ENCODE data around the gene MDH1.

Gene MDH1

DNA sequence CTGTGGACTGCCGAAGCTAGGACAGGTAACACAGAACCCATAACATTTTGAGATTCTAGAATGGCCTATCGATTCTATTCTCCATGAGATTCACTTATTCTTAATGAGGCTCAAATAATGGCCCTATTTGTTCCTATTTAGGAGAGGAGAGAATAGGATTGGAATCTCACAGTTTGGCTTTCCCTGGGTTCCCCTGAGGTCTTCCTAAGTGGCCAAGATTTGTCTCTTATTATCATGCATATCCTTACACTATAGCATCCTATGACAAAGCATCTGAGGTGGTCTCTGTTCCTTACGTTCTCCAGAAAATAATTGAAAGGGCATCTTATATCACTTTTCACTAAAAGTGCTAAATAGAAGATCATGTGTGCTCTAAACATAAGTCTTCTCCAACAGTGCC lies 10.0 kb upstream of the MDH1 start:
- no peaks in the 10 kb centered on the region for H3K9me3 ChIP-seq (ENCODE audit: control insufficient read depth, low read length)
- TF ChIP-seq CTCF (IDR thresholded peaks at IDR 0.05), result no peak
- H3K27ac ChIP-seq, result no peak overlapping the region
- H3K27me3 ChIP-seq (ENCODE audit: control insufficient read depth, insufficient read depth, low read length), result no peaks in the 10 kb centered on the region
- H3K79me2 ChIP-seq, result peaks cover 17% of the 10 kb centered on the region
- no peak overlapping the region for H3K4me3 ChIP-seq (ENCODE audit: low read depth, low read length)
- H3K4me1 ChIP-seq, result peaks cover 4% of the 10 kb centered on the region
- H3K36me3 ChIP-seq (ENCODE audit: control insufficient read depth, insufficient read depth, low read length), result no peaks in the 10 kb centered on the region
- no peak overlapping the region for H2AFZ ChIP-seq
- H3K9ac ChIP-seq, result no peak overlapping the region
- no peak overlapping the region for H3K4me2 ChIP-seq (ENCODE audit: low read length)

- Histone ChIP-seq H3K36me3 (ENCODE audit: control insufficient read depth, insufficient read depth, low read length) (no peaks in the 10 kb centered on the region), H3K4me1 (peaks cover 4% of the 10 kb centered on the region), H3K27me3 (ENCODE audit: control insufficient read depth, insufficient read depth, low read length) (no peaks in the 10 kb centered on the region), H3K4me2 (ENCODE audit: low read length) (no peak overlapping the region), H3K27ac (no peak overlapping the region), H3K79me2 (peaks cover 16% of the 10 kb centered on the region), H3K9me3 (ENCODE audit: control insufficient read depth, low read length) (no peaks in the 10 kb centered on the region), H3K4me3 (ENCODE audit: low read depth, low read length) (no peak overlapping the region), H2AFZ (no peak overlapping the region), H3K9ac (no peak overlapping the region)
- TF ChIP-seq CTCF (IDR thresholded peaks at IDR 0.05), result no peak
Observed at GRCh38 chr2:63580651-63581297, 8.0 kb upstream of the MDH1 start.

DNA sequence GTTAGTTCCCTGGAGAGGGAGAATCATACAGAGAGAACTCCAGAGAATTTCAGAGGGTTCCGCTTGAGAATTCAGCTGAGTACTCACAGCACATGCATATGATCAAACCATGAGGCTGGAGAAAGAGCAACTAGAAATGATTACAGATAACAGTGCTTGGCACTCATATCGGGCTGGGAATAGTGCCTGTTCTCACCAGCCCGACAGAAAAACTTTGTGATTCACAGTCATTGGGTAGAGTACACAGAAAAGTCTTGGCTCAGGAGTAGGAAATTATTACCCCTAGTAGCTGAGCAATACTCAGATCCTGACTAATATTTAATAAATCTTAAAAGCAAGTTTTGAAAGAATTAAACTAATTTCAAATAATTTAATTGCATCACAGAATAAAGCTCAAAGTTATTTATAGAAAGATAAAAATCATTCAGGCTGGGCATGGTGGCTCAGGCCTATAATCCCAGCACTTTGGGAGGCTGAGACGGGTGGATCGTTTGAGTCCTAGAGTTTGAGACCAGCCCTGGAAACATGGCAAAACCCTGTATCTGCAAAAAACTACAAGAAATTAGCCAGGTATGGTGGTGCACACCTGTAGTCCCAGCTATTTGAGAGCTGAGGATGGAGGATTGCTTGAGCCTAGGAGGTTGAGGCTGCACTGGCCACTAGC lies 7.3 kb upstream of the MDH1 start:
- Histone ChIP-seq H3K9ac (no peak overlapping the region), H3K27ac (no peak overlapping the region), H3K4me2 (ENCODE audit: low read length) (no peak overlapping the region), H3K27me3 (ENCODE audit: control insufficient read depth, insufficient read depth, low read length) (no peaks in the 10 kb centered on the region), H2AFZ (no peak overlapping the region), H3K4me3 (ENCODE audit: low read depth, low read length) (no peak overlapping the region), H3K4me1 (peaks cover 4% of the 10 kb centered on the region), H3K36me3 (ENCODE audit: control insufficient read depth, insufficient read depth, low read length) (no peaks in the 10 kb centered on the region), H3K9me3 (ENCODE audit: control insufficient read depth, low read length) (no peaks in the 10 kb centered on the region), H3K79me2 (peaks cover 13% of the 10 kb centered on the region)
- TF ChIP-seq CTCF (IDR thresholded peaks at IDR 0.05), result no peak

GRCh38 chr2:63582873-63583272 lies 5.9 kb upstream of the MDH1 start:
- Histone ChIP-seq H3K27ac (no peak overlapping the region), H3K9me3 (ENCODE audit: control insufficient read depth, low read length) (no peaks in the 10 kb centered on the region), H3K4me2 (ENCODE audit: low read length) (no peak overlapping the region), H3K27me3 (ENCODE audit: control insufficient read depth, insufficient read depth, low read length) (no peaks in the 10 kb centered on the region), H2AFZ (no peak overlapping the region), H3K4me1 (peaks cover 4% of the 10 kb centered on the region), H3K79me2 (peaks cover 16% of the 10 kb centered on the region), H3K4me3 (ENCODE audit: low read depth, low read length) (no peak overlapping the region), H3K9ac (no peak overlapping the region), H3K36me3 (ENCODE audit: control insufficient read depth, insufficient read depth, low read length) (no peaks in the 10 kb centered on the region)
- TF ChIP-seq CTCF (IDR thresholded peaks at IDR 0.05), result no peak

All from parathyroid adenoma (tissue), 2 donors.